ENCODE data around the gene ZYG11A. TPM values are rescaled to one million over a fixed set of nuclear protein-coding genes. Genes with fewer than 3 reads are reported as not detected.
A peak's percentile ranks its signal among the peaks of the same experiment; 100 is the strongest.

ZYG11A gene
- total and polyA plus RNA-seq, 2 of the 13 experiments (the other 11 are each of a cell fraction or from before 2014, with no cell fraction given) = not detected

- TF ChIP-seq, protein P1, sequence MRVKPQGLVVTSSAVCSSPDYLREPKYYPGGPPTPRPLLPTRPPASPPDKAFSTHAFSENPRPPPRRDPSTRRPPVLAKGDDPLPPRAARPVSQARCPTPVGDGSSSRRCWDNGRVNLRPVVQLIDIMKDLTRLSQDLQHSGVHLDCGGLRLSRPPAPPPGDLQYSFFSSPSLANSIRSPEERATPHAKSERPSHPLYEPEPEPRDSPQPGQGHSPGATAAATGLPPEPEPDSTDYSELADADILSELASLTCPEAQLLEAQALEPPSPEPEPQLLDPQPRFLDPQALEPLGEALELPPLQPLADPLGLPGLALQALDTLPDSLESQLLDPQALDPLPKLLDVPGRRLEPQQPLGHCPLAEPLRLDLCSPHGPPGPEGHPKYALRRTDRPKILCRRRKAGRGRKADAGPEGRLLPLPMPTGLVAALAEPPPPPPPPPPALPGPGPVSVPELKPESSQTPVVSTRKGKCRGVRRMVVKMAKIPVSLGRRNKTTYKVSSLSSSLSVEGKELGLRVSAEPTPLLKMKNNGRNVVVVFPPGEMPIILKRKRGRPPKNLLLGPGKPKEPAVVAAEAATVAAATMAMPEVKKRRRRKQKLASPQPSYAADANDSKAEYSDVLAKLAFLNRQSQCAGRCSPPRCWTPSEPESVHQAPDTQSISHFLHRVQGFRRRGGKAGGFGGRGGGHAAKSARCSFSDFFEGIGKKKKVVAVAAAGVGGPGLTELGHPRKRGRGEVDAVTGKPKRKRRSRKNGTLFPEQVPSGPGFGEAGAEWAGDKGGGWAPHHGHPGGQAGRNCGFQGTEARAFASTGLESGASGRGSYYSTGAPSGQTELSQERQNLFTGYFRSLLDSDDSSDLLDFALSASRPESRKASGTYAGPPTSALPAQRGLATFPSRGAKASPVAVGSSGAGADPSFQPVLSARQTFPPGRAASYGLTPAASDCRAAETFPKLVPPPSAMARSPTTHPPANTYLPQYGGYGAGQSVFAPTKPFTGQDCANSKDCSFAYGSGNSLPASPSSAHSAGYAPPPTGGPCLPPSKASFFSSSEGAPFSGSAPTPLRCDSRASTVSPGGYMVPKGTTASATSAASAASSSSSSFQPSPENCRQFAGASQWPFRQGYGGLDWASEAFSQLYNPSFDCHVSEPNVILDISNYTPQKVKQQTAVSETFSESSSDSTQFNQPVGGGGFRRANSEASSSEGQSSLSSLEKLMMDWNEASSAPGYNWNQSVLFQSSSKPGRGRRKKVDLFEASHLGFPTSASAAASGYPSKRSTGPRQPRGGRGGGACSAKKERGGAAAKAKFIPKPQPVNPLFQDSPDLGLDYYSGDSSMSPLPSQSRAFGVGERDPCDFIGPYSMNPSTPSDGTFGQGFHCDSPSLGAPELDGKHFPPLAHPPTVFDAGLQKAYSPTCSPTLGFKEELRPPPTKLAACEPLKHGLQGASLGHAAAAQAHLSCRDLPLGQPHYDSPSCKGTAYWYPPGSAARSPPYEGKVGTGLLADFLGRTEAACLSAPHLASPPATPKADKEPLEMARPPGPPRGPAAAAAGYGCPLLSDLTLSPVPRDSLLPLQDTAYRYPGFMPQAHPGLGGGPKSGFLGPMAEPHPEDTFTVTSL (CRISPR knock-in tag; IDR thresholded peaks at IDR 0.05; ENCODE audit: borderline replicate concordance) = no peak
- TF ChIP-seq, protein P2, sequence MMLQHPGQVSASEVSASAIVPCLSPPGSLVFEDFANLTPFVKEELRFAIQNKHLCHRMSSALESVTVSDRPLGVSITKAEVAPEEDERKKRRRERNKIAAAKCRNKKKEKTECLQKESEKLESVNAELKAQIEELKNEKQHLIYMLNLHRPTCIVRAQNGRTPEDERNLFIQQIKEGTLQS (CRISPR knock-in tag; IDR thresholded peaks at IDR 0.05) = no peak
- no peak; the same call in 1 of the 2 replicates for TF ChIP-seq ZNF556 (CRISPR knock-in tag; IDR thresholded peaks at IDR 0.05; ENCODE audit: borderline replicate concordance)
- no peak for TF ChIP-seq ZC3H4 (CRISPR knock-in tag; IDR thresholded peaks at IDR 0.05; ENCODE audit: borderline replicate concordance)
- peak; percentile 60 for TF ChIP-seq ZMYM4 (CRISPR knock-in tag; IDR thresholded peaks at IDR 0.05)
- TF ChIP-seq PCBP1 (IDR thresholded peaks at IDR 0.05; ENCODE audit: borderline replicate concordance, low read depth, low read length) = 0 out of 2 replicates have a peak, but pooled peaks have one; percentile 21
- TF ChIP-seq PHF20 (CRISPR knock-in tag; IDR thresholded peaks at IDR 0.05) = 0 out of 2 replicates have a peak, but pooled peaks have one; percentile 10
- TF ChIP-seq ZBTB7B (CRISPR knock-in tag; IDR thresholded peaks at IDR 0.05) = no peak; the same call in 1 of the 2 replicates
- no peak for TF ChIP-seq ZNF326 (CRISPR knock-in tag; IDR thresholded peaks at IDR 0.05; ENCODE audit: borderline replicate concordance)
- peak; percentile 15; the same call in 1 of the 2 replicates for TF ChIP-seq MXD4 (CRISPR knock-in tag; IDR thresholded peaks at IDR 0.05)
- TF ChIP-seq TAF15 (IDR thresholded peaks at IDR 0.05; ENCODE audit: low read depth, low read length, poor library complexity, severe bottlenecking) = no peak
- TF ChIP-seq TBL1XR1 (IDR thresholded peaks at IDR 0.05; ENCODE audit: borderline replicate concordance, low read length, partially characterized antibody) = no peak
- TF ChIP-seq KDM6A (CRISPR knock-in tag; IDR thresholded peaks at IDR 0.05; ENCODE audit: low read depth) = no peak
- no peak for TF ChIP-seq SOX5 (CRISPR knock-in tag; IDR thresholded peaks at IDR 0.05; ENCODE audit: borderline replicate concordance)
- no peak for TF ChIP-seq CAMTA2 (CRISPR knock-in tag; IDR thresholded peaks at IDR 0.05; ENCODE audit: borderline replicate concordance)
- TF ChIP-seq ZNF180 (CRISPR knock-in tag; IDR thresholded peaks at IDR 0.05; ENCODE audit: borderline replicate concordance, low read depth) = no peak
- TF ChIP-seq, protein P3, sequence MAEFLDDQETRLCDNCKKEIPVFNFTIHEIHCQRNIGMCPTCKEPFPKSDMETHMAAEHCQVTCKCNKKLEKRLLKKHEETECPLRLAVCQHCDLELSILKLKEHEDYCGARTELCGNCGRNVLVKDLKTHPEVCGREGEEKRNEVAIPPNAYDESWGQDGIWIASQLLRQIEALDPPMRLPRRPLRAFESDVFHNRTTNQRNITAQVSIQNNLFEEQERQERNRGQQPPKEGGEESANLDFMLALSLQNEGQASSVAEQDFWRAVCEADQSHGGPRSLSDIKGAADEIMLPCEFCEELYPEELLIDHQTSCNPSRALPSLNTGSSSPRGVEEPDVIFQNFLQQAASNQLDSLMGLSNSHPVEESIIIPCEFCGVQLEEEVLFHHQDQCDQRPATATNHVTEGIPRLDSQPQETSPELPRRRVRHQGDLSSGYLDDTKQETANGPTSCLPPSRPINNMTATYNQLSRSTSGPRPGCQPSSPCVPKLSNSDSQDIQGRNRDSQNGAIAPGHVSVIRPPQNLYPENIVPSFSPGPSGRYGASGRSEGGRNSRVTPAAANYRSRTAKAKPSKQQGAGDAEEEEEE (CRISPR knock-in tag; IDR thresholded peaks at IDR 0.05; ENCODE audit: borderline replicate concordance) = no peak
- no peak for TF ChIP-seq ATF6 (CRISPR knock-in tag; conservative IDR thresholded peaks at IDR 0.05)
- peak; percentile 65; the same call in 1 of the 2 replicates for TF ChIP-seq ISL2 (CRISPR knock-in tag; IDR thresholded peaks at IDR 0.05)
Observed at GRCh38 chr1:52927212-52928014, 84.9 kb downstream of the ZYG11A start, which contains the start of gene SCP2 (continued).

All from HepG2 (cell line).